SK-N-SH (cell line): Measurements from ENCODE around the gene SFPQ.

Experiments
- EZH2phosphoT487 ChIP-seq: fragments of 200-600 bp; sonication (generic); IDR thresholded peaks from 2 replicates; pipeline ENCODE4 v1.6.1; 2017; ENCODE audit warnings: low read depth, mixed run types, mild to moderate bottlenecking, antibody characterized with exemption, moderate library complexity, borderline replicate concordance
- FOXM1 ChIP-seq: IDR thresholded peaks from 2 replicates; pipeline ENCODE4 v1.4.0; 2012; ENCODE audit warnings: low read depth, mild to moderate bottlenecking
- SMC3 ChIP-seq: IDR thresholded peaks from 2 replicates; pipeline ENCODE4 v1.6.1; 2012; ENCODE audit warnings: low read depth, low read length, improper control_type of control experiment
- TAF1 ChIP-seq: IDR thresholded peaks from 2 replicates; pipeline ENCODE4 v1.6.1; 2012; ENCODE audit warnings: low read depth, mild to moderate bottlenecking, low read length, moderate library complexity, borderline replicate concordance
- TF ChIP-seq, protein P1 (sequence below): fragments of 200-600 bp; sonication (generic); IDR thresholded peaks from 2 replicates; pipeline ENCODE4 v1.6.1; 2017; ENCODE audit warnings: antibody characterized with exemption, mild to moderate bottlenecking, moderate library complexity

DNA sequence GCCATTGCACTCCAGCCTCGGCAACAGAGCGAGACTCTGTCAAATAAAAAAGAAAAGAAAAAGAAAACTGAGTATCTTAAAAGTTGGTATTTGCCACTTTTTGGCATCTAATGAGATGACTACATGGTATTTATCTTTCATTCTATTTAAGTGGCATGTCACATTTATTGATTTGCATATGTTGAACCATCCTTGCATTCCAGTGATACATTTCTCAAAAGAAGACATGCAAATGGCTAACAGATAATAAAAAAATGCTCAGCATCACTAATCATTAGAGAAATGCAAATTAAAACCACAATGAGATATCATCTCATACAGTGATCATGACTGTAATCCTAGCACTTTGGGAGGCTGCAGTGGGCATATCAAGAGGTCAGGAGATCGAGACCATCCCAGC lies 28.1 kb downstream of the SFPQ start:
- TF ChIP-seq, protein P1, sequence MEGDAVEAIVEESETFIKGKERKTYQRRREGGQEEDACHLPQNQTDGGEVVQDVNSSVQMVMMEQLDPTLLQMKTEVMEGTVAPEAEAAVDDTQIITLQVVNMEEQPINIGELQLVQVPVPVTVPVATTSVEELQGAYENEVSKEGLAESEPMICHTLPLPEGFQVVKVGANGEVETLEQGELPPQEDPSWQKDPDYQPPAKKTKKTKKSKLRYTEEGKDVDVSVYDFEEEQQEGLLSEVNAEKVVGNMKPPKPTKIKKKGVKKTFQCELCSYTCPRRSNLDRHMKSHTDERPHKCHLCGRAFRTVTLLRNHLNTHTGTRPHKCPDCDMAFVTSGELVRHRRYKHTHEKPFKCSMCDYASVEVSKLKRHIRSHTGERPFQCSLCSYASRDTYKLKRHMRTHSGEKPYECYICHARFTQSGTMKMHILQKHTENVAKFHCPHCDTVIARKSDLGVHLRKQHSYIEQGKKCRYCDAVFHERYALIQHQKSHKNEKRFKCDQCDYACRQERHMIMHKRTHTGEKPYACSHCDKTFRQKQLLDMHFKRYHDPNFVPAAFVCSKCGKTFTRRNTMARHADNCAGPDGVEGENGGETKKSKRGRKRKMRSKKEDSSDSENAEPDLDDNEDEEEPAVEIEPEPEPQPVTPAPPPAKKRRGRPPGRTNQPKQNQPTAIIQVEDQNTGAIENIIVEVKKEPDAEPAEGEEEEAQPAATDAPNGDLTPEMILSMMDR: no peak
- TF ChIP-seq FOXM1 (no peak), EZH2phosphoT487 (no peak), SMC3 (no peak), TAF1 (no peak)
